Neural progenitor cell (in vitro differentiated cells): ENCODE data around the gene SCAMP4. TPM values are rescaled to one million over a fixed set of nuclear protein-coding genes. Genes with fewer than 3 reads are reported as not detected.
A peak's percentile ranks its signal among the peaks of the same experiment; 100 is the strongest.

Source experiments
- DNase-seq: peaks from one replicate; pipeline ENCODE4 v3.0.0-alpha.2; 2016; ENCODE audit warnings: low spot score
- H2AFZ ChIP-seq: fragments of 200-600 bp; sonication (generic); replicated peaks from 2 replicates; pipeline ENCODE4 v1.6.1; 2016; ENCODE audit warnings: antibody characterized with exemption
- H3F3A ChIP-seq: fragments of 200-600 bp; sonication (generic); 2 replicates; pipeline ENCODE4 v1.6.1; 2016; ENCODE audit warnings: antibody characterized with exemption, low read depth
- H3K27ac ChIP-seq: fragments of 200-600 bp; sonication (generic); 2 replicates; pipeline ENCODE4 v1.5.1; 2016; ENCODE audit warnings: mild to moderate bottlenecking
- H3K27me3 ChIP-seq: fragments of 200-600 bp; sonication (generic); 2 replicates; pipeline ENCODE4 v1.6.1; 2016; ENCODE audit warnings: mild to moderate bottlenecking, moderate library complexity
- H3K36me3 ChIP-seq: fragments of 200-600 bp; sonication (generic); 2 replicates; pipeline ENCODE4 v1.5.1; 2016
- H3K4me1 ChIP-seq: fragments of 200-600 bp; sonication (generic); 2 replicates; pipeline ENCODE4 v1.6.1; 2016; ENCODE audit warnings: mixed run types
- H3K4me2 ChIP-seq: fragments of 200-600 bp; sonication (generic); 2 replicates; pipeline ENCODE4 v1.6.1; 2016
- H3K4me3 ChIP-seq: fragments of 200-600 bp; sonication (generic); 2 replicates; pipeline ENCODE4 v1.5.1; 2016
- H3K79me2 ChIP-seq: fragments of 200-600 bp; sonication (generic); 2 replicates; pipeline ENCODE4 v1.6.1; 2016; ENCODE audit warnings: low read depth
- H3K9ac ChIP-seq: fragments of 200-600 bp; sonication (generic); 2 replicates; pipeline ENCODE4 v1.6.1; 2016
- H3K9me3 ChIP-seq: fragments of 200-600 bp; sonication (generic); 2 replicates; pipeline ENCODE4 v1.5.1; 2016; ENCODE audit warnings: low read depth
- H4K20me1 ChIP-seq: fragments of 200-600 bp; sonication (generic); 2 replicates; pipeline ENCODE4 v1.6.1; 2016; ENCODE audit warnings: low read depth
- H3K27ac Mint-ChIP-seq: 3 replicates; pipeline ENCODE4 v1.8.0; 2021; ENCODE audit warnings: mixed read lengths
- H3K27me3 Mint-ChIP-seq: 2 replicates; pipeline ENCODE4 v1.8.0; 2022; ENCODE audit warnings: low read depth, mild to moderate bottlenecking, inconsistent platforms, moderate library complexity, mixed read lengths; ENCODE audit not compliant: insufficient read depth
- H3K36me3 Mint-ChIP-seq: 3 replicates; pipeline ENCODE4 v1.8.0; 2021; ENCODE audit warnings: mixed read lengths
- H3K4me1 Mint-ChIP-seq: 3 replicates; pipeline ENCODE4 v1.8.0; 2021; ENCODE audit warnings: mixed read lengths
- H3K4me3 Mint-ChIP-seq: 3 replicates; pipeline ENCODE4 v1.8.0; 2021; ENCODE audit warnings: mild to moderate bottlenecking, moderate library complexity, mixed read lengths
- H3K9me3 Mint-ChIP-seq: 3 replicates; pipeline ENCODE4 v1.8.0; 2020; ENCODE audit warnings: mixed read lengths
- CTCF ChIP-seq: fragments of 200-600 bp; sonication (generic); IDR thresholded peaks from 2 replicates; pipeline ENCODE4 v1.5.1; 2017; ENCODE audit warnings: antibody characterized with exemption, mild to moderate bottlenecking
- EZH2 ChIP-seq: fragments of 200-600 bp; sonication (generic); IDR thresholded peaks from 2 replicates; pipeline ENCODE4 v1.6.1; 2017; ENCODE audit warnings: antibody characterized with exemption, mild to moderate bottlenecking, moderate library complexity
- EZH2phosphoT487 ChIP-seq: fragments of 200-600 bp; sonication (generic); IDR thresholded peaks from 2 replicates; pipeline ENCODE4 v1.6.1; 2017; ENCODE audit warnings: antibody characterized with exemption
- total RNA-seq: library from RNA; depleted of rRNA; stranded (reverse); fragments of >200 nt; gene quantifications from 2 replicates; pipeline ENCODE4 v1.2.3, GENCODE V29; 2015; ENCODE audit warnings: low replicate concordance

The SCAMP4 gene
- total RNA-seq, 1 donor from 2014 or later: 11.5 TPM

- Histone ChIP-seq H3K4me1 (no peaks in the 10 kb centered on the region), H3K4me2 (no peak overlapping the region), H3K4me3 (no peak overlapping the region), H4K20me1 (no peaks in the 10 kb centered on the region), H3K27ac (no peak overlapping the region), H3K79me2 (no peaks in the 10 kb centered on the region), H3K27me3 (peaks cover 11% of the 10 kb centered on the region), H2AFZ (no peak overlapping the region), H3K9me3 (no peaks in the 10 kb centered on the region), H3K9ac (no peak overlapping the region), H3F3A (peaks cover 12% of the 10 kb centered on the region), H3K36me3 (no peaks in the 10 kb centered on the region)
- no peaks in the 10 kb centered on the region for H3K9me3 Mint-ChIP-seq
- no peak overlapping the region for H3K4me3 Mint-ChIP-seq
- peaks cover 7% of the 10 kb centered on the region for H3K4me1 Mint-ChIP-seq
- TF ChIP-seq EZH2 (no peak), EZH2phosphoT487 (no peak), CTCF (no peak)
- H3K27ac Mint-ChIP-seq: no peak overlapping the region
- peaks cover 8% of the 10 kb centered on the region for H3K27me3 Mint-ChIP-seq
- H3K36me3 Mint-ChIP-seq: peaks cover 2% of the 10 kb centered on the region
- no peak for DNase-seq
Measured at GRCh38 chr19:1925544-1925943, 20.3 kb downstream of the SCAMP4 start.

GRCh38 chr19:1929021-1929742 lies 24.0 kb downstream of the SCAMP4 start:
- peaks cover 7% of the 10 kb centered on the region for H3K4me1 Mint-ChIP-seq
- TF ChIP-seq CTCF (peak; percentile 88), EZH2 (no peak)
- no peaks in the 10 kb centered on the region for H3K4me1 ChIP-seq
- no peak overlapping the region for H3K9ac ChIP-seq
- H3K36me3 ChIP-seq: no peaks in the 10 kb centered on the region
- no peaks in the 10 kb centered on the region for H3K9me3 ChIP-seq
- H3K4me3 Mint-ChIP-seq: peak overlapping the region; percentile 67
- peaks cover 11% of the 10 kb centered on the region for H3K27me3 ChIP-seq
- peaks cover 2% of the 10 kb centered on the region for H3K36me3 Mint-ChIP-seq
- peaks cover 12% of the 10 kb centered on the region for H3K9me3 Mint-ChIP-seq
- DNase-seq: peak; percentile 93
- peaks cover 12% of the 10 kb centered on the region for H3F3A ChIP-seq
- peak overlapping the region; percentile 39 for H3K4me3 ChIP-seq
- H2AFZ ChIP-seq: peak overlapping the region; percentile 63
- H3K27me3 Mint-ChIP-seq: peaks cover 10% of the 10 kb centered on the region
- H3K4me2 ChIP-seq: peak overlapping the region; percentile 80
- H4K20me1 ChIP-seq: no peaks in the 10 kb centered on the region
- no peak overlapping the region for H3K27ac Mint-ChIP-seq
- H3K79me2 ChIP-seq: no peaks in the 10 kb centered on the region
- no peak overlapping the region for H3K27ac ChIP-seq

- Histone ChIP-seq H3K27ac (no peak overlapping the region), H3K9me3 (no peaks in the 10 kb centered on the region), H3K79me2 (no peaks in the 10 kb centered on the region), H3K4me3 (no peak overlapping the region), H3K4me1 (no peaks in the 10 kb centered on the region), H4K20me1 (no peaks in the 10 kb centered on the region), H3F3A (peaks cover 12% of the 10 kb centered on the region), H3K4me2 (no peak overlapping the region), H3K27me3 (peaks cover 11% of the 10 kb centered on the region), H2AFZ (no peak overlapping the region), H3K36me3 (no peaks in the 10 kb centered on the region), H3K9ac (no peak overlapping the region)
- TF ChIP-seq CTCF: no peak
- no peak for TF ChIP-seq EZH2
- no peak for TF ChIP-seq EZH2phosphoT487
- H3K4me3 Mint-ChIP-seq: peak overlapping the region; percentile 52
- H3K4me1 Mint-ChIP-seq: peaks cover 10% of the 10 kb centered on the region
- H3K36me3 Mint-ChIP-seq: peaks cover 5% of the 10 kb centered on the region
- H3K9me3 Mint-ChIP-seq: peaks cover 15% of the 10 kb centered on the region
- no peak for DNase-seq
- peaks cover 5% of the 10 kb centered on the region for H3K27me3 Mint-ChIP-seq
- H3K27ac Mint-ChIP-seq: no peak overlapping the region
Measured at GRCh38 chr19:1931445-1931844, 26.2 kb downstream of the SCAMP4 start.
